GM12801 (cell line): ENCODE results near the gene SMG9.

Experiments used
- TF ChIP-seq, protein P1 (sequence below): IDR thresholded peaks from one replicate; pipeline ENCODE4 v1.5.1; 2011; ENCODE audit warnings: control low read depth; ENCODE audit not compliant: insufficient read length; ENCODE audit errors: extremely low read depth

SMG9 gene

DNA sequence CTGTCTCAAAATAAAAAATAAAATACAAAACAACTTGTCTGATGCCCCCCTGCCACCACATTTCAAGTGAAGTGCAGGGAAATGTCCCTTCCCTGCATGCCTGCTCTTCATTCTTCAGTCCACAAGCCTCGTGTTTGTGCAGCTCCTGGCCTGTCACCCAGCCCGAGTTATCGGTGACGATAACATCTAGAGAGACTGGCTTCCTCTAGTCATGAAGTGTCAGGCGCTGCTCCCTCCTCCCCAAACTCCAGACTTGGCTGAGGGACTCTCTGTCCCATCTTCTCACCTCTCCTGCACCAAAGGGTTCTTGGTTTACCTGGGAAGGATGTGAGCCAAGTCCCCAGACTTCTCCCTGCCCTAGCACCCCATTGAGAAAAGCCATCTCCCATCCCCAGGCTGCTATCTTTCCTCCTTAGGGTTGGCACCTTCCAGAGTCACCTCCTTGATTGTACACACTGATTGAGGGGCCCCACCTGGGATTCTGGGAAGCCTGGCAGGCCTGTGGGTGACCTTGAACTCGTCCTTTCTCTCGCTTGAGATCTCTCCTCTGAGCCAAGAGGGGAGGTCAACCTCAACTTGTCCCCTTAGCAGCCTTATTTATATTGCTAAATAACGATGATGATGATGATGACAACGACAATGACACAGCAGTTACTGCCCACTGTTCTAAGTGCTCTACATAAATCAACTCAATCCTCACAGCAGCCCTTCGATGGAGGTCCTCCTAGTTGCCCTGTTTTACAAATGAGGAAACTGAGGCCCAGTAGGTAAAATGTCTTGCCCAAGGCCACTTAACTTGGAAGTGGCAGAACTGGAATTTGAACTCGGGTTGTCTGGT lies 71.7 kb downstream of the SMG9 start:
- TF ChIP-seq, protein P1, sequence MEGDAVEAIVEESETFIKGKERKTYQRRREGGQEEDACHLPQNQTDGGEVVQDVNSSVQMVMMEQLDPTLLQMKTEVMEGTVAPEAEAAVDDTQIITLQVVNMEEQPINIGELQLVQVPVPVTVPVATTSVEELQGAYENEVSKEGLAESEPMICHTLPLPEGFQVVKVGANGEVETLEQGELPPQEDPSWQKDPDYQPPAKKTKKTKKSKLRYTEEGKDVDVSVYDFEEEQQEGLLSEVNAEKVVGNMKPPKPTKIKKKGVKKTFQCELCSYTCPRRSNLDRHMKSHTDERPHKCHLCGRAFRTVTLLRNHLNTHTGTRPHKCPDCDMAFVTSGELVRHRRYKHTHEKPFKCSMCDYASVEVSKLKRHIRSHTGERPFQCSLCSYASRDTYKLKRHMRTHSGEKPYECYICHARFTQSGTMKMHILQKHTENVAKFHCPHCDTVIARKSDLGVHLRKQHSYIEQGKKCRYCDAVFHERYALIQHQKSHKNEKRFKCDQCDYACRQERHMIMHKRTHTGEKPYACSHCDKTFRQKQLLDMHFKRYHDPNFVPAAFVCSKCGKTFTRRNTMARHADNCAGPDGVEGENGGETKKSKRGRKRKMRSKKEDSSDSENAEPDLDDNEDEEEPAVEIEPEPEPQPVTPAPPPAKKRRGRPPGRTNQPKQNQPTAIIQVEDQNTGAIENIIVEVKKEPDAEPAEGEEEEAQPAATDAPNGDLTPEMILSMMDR: no peak

GRCh38 chr19:43681821-43682220 lies 72.9 kb downstream of the SMG9 start:
- TF ChIP-seq, protein P1: no peak

DNA sequence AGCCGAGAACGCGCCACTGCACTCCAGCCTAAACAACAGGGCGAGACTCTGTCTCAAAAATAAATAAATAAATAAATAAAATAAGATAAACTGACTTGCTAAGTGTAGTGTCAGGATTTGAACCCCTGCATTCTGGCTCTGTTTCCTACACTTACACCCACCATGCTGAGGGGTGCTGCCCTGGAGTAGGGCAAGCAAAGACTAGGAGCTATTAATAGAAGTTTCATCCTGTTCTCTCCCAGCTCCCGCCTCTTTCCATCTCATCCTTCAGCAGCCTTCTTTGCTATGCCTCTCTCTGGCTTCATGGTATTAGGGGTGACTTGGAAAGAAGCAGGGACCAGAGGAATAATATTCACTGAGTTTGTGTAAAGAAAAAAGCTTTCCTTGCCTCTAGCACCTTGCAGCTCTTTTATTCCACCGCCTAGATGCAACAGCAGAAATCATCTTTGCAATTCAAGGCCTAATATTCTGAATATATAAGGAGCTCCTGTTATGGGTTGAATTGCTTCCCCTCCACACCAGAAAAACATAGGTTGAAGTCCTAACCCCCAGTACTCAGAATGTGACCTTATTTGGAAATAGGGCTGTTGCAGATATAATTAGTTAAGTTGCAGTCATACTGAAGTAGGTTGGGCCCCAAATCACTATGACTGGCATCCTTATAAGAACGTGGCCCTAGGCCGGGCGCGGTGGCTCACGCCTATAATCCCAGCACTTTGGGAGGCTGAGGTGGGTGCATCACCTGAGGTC lies 76.1 kb downstream of the SMG9 start:
- TF ChIP-seq, protein P1: no peak
